GM18858 (cell line): ENCODE data around the gene KLHL35.

Source experiments
- ATAC-seq: cut with Tn5 transposase; IDR thresholded peaks from one replicate; pipeline ENCODE4 v1.9.1; 2021; ENCODE audit not compliant: unreplicated experiment

The KLHL35 gene, protein sequence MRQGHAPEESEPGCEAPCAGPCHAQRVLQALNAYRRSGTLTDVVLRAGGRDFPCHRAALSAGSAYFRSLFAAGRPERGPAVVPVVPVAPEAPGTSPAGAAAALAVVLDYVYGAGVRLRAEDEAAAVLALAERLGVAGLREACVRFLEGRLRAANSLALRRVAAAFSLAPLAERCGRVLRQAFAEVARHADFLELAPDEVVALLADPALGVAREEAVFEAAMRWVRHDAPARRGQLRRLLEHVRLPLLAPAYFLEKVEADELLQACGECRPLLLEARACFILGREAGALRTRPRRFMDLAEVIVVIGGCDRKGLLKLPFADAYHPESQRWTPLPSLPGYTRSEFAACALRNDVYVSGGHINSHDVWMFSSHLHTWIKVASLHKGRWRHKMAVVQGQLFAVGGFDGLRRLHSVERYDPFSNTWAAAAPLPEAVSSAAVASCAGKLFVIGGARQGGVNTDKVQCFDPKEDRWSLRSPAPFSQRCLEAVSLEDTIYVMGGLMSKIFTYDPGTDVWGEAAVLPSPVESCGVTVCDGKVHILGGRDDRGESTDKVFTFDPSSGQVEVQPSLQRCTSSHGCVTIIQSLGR

DNA sequence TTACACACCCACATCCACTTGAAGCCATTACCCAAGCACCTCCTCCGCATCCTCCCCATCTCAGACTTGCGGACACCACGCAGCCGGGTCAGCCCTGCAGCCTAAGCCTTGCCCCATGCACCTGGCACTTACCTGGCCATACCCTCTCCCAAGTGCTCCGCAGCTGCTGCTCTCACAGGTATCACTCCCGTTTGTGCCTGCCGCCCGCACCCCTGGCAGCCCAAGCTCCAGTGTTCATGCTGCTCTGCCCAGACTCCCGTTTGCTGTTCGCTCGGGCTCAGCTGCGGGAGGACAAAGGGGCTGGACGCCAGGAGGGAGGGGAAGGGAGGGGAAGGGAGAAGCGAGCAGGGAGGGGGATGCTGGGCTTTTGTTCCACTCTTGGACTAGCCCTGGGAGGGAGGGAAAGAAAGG is at the start of gene KLHL35:
KLHL35 (minus strand) TSS at position 293 of the 411 bp plus-strand sequence. CDS start 2,574 bp downstream, outside the sequence.
- no peak for ATAC-seq

DNA sequence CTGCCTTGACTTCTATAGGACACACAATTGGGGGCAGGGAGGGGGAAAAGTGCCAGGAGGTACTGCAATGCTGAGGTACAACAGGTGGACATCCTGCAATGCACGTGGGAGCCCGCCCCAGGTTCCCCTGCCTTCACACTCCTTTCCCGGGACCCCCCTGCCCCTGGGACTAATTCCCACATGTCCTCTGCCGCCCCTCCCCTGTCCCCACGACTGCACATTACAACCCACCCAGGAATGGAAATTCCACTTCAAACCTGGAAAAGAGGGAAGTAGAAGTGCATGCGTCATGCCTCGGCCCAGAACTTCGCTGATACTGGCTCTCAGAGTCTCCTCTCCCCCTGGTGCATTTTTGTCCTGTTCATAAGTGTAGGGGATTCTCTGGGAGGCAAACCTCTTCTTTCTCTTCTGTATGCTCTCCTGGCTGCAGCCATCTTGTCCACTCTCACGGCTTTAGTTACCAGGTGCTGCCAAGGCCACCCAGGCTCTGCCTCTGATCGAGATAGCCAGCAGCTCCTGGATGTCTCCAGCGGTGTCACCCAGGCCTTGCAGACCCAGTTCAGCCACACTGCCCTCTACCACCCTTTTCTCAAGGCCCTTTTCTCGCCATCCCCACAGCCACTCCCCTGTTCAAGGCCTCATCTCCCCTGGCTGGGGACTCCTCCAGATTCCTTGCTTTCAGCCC is 49.1 kb upstream of the KLHL35 start:
- no peak for ATAC-seq

DNA sequence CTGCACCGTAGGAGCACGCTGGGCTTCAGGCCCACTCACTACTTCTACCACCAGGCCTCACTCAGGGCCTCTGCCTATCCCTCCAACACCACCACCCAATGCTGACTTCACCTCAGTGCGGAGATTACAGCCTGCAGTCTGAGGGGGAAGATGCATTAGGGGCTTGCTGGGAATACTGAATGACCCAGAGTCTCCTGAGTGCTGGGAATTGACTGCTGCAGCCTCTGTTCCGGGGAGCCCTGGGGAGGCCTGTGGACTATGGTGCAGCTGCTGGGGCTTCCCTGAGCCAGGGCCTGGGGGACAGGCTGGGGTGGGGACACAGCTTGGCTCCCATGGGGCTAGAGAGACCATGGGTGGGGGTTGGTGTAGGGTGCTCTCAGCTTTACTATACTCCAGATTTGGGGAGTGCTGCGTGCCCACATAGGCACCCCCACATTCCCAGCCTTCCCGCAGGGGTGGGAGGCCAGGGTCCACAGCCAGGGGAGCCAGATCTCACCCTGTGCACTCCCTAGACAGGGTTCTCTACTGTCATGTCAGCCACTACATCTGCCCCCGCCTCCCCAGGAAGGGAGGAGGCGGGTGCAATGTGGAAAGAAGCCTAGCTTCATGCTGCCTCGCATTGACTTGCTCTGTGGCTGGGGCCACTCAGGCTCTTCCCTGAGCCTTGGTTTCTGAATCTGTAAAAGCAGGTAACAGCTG is 48.4 kb upstream of the KLHL35 start:
- no peak for ATAC-seq

DNA sequence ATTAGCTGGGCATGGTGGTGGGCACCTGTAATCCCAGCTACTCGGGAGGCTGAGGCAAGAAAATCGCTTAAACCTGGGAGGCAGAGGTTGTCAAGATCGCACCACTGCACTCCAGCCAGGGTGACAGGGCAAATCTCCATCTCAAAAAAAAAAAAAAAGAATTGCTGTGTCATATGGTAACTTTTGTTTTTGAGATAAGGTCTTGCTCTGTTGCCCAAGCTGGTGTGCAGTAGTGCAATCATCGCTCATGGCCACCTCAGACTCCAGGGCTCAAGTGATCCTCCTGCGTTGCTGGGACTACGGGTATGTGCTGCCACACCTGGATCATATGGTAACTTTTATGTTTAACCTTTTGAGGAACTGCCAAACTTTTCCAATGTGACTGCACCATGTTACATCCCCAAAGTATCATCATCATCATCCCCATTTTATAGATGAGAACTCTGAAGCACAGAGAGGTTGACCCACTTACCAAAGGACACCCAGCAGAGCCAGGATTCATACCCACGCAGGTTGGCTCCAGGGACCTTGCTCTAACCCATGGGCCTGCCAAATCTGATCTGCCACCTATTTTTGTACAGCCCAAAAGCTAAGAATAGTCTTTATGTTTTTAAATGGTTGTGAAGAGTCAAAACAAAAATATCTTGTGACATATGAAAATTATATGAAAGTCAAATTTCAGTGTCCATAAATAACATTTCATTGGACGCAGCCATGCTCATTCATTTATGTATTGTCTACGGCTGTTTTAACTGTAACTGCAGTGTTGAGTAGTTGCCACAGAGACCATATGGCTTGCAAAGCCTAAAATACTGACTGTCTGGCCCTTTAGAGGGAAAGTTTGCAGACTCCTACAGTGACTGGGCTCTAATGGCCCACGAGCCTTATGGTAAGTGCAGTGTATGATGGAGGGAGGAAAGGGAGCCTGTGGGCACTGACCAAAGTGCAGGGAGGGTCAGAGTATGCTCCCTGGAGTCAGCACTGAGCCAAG is 47.5 kb upstream of the KLHL35 start:
- ATAC-seq, result no peak

DNA sequence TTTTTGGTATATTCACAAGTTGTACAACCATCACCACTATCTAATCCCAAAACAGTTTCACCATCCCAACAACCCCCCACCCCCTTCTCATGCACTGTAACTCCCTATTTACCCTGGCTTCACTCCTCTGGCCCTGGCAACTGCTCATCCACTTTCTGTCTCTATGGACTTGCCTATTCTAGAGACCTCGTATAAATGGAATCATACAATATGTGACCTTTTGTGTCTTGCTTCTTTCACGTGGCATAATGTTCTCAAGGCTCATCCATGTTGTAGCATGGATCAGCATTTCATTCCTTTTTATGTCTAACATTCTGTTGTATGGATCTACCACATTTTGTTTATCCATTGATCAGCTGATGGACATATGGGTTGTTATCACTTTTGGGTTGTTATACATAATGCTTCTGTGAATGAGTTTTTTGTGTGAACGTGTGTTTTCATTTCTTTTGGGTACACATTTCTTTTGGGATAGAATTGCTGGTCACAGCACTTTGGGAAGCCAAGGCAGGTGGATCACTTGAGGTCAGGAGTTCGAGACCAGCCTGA is 46.7 kb upstream of the KLHL35 start:
- no peak for ATAC-seq

DNA sequence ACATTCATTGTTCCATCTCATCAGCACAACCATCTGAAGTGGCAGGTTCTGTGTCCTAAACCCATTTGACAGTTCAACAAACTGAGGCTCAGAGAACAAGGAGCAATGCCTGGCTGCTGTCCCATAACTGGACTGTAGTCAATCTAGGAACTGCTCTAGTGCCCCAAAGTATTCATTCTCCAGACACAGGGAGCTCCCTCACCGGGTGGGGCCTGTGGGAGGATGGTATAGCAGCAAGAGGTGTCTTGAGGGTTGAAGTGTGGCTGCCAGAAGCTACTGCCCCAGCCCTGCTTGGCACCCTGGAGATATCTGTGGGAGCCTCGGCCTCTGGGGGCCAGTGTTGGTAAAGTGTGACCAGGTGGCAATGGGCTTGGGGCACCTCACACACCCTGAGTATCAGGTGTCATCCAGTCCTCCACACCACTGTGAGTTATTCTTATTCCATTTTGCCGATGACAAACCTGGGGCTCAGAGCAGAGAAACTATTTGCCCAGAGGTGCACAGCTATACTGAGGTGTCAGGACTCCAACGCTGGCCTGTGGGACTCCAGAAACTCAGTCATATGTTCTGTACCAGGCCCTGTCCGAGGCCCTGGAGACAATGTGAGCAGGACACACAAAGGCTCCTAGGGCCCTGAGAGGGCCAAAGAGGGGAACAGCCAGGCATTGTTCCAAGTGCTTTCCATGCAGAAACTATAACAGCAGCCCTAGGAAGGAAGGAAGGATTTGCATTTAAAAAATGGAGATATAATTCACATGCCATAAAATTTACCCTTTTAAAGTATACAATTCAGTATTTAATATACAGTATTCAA is 46.0 kb upstream of the KLHL35 start:
- ATAC-seq, result no peak

DNA sequence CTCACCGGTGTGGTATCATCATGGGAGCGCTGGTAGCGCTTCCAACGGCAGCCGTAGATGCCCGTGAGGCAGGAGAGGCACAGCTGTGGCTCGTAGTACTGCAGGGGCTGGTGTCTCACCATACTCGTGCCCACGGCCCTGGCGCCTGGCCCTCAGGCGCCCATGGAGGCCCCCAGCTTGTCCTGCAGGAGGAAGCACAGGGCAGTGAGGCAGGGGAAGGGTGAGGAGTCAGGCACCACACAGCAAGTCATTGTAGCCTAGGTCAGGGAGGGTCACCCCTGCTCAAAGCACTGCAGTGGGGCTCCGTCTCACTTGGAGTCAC is 44.6 kb upstream of the KLHL35 start:
- ATAC-seq, result no peak

DNA sequence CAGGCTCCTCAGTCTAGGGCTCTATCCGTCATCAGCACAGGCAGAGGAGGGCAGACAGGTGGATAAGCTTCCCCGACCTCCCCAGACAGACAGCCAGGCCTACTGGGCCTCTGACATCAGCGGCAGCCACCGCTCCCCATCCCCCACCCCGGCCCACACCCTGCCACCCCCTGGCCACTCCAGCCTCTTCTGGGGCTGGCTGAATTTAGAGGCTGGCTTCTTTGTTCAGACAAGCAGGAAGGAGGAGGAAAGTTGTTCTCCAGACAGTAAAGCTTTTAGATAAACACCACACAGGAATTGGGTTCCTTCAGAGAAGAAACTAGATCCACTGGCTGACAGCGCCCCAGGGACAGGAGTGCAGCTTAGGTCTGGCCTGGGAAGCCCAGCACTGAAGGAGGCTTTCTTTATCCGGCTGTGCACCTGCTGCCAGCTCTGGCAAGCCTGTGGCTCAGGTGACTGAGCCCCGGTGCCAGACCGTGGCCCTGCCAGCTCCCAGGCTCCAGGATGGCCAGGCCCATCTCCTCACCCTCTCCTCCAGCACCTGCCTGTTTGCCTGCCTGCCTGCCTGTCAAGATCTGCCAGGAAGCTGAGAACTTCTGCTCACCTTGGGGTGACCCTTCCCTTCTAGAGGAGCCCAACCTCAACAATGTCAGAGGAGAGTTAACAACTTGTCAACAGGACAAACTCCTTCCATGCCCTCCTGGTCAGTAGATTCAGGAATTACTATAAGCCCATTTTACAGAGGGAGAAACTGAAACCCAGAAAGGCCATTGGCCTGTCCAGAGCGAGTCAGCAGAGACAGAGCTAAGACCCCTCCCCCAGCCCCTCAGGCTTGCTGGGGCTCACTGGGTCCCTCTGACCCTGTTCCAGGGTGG is 44.0 kb upstream of the KLHL35 start:
- ATAC-seq, result no peak

DNA sequence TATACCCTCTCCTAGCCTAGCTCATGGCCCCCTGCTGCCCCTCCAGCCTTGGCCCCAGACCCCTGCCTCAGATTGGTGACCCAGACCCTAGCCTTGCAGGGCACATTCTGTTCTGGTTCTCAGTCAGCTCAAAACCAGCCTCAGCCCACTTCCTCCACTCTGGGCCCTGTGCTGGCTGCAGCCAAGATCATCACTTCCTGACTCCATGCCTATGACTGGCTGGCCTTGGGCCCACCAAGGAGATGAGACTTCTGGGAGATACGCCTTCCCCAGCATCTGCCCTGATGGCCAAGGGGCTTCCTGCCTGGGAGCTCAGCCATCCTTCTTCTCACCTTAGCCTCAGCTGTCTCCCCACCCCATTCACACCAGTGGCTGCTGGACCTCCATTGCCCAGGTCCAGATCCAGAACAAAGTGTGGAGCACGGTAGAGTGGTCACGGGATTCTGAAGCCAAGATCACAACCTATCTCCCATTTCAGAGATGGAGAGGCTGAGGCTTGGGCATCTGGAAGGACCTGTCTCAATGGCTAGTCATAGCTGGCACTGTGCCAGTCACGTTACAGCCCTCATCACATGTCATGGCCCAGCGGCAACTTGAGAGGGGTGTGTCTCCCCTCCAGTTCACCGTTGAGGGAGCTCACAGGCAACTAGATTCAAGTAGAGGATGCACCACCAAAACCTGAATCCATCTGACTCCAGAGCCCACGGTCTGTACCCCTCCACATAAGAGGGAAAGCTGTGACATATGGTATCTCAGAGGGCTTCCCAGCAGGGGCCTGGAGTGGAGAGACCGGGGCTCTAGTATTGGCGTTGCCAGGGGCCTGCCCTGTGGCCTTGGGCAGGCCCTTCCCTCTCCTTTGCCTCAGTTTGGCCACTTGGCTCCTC is 43.0 kb upstream of the KLHL35 start:
- ATAC-seq, result no peak

DNA sequence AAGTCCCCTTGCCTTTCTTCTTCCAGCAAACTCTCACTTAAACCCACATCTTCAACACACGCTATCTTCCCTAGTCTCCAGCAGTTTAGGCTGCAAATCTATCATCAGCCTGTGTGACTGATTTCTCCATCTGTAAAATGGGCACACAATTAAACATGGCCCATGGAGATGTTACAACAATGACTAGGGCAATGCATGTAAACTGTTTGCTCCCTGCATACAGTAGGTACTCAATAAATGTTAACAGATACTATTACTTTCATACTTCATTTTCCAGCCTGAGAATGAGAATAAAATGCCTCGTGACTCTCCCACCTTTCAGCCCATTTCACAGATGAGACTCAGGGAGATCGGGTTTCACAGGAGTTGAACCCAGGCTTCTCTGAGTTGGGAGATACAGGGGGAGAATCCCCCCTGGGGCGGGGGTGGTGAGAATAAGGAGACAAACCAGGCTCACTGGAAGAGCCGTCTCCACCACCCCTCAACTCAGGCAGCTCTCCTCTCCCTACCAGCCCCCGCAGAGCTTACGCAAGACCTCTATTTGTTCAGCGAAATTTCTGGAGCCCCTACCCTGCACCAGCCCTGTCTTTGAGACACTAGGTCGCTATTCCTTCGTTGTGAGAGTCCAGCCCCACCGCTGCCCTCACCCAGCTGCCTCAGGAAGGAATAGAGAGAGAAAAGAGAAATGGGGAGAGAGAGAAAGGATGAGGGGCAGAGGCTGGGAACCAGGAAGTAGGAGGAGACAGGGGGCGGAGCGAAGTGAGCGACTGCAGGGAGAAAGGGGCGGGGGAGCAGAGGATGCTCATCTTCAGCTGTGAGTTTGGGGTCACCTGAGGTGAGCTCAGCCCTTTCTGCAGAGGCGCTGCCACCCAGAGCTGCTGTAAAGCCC is 42.1 kb upstream of the KLHL35 start:
- ATAC-seq, result no peak

DNA sequence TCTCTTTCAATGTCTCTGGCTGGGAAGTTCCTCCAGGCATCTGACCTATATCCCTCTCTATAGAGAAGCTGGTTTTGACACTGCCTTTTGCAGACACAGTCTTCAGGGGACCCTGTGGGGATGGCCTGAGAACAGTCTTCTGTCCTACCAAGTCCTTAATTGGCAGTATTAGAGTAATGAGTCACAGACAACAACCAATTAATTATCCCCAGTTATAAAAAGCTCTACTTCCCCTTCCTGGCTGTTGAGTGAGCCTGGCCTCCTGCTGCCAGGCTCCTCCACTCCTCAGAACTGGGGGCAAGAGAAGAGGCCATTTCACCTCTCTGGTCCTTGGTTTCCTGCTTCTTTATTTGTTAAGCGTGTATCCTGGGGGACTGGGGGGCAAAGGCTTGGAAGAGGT is 41.2 kb upstream of the KLHL35 start:
- ATAC-seq, result no peak

DNA sequence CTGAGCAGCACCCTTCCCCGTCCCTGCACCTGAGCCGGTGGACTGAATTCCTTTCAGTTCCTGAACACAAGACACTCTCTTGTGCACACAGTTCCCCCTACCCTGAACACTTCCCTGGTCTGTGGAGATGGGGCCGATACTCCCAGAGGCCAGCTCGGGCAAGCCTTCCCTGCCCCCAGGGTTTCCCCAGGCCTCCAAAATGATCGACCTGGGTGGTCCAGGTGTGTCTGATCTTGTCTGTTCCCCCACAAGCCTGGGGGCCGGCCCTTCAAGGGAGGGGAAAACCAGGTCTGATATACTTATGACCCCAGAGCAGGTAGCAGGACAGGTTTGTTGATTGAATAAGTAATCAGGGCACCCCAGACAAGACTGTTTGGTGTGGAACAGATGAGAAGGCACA is 40.7 kb upstream of the KLHL35 start:
- no peak for ATAC-seq

DNA sequence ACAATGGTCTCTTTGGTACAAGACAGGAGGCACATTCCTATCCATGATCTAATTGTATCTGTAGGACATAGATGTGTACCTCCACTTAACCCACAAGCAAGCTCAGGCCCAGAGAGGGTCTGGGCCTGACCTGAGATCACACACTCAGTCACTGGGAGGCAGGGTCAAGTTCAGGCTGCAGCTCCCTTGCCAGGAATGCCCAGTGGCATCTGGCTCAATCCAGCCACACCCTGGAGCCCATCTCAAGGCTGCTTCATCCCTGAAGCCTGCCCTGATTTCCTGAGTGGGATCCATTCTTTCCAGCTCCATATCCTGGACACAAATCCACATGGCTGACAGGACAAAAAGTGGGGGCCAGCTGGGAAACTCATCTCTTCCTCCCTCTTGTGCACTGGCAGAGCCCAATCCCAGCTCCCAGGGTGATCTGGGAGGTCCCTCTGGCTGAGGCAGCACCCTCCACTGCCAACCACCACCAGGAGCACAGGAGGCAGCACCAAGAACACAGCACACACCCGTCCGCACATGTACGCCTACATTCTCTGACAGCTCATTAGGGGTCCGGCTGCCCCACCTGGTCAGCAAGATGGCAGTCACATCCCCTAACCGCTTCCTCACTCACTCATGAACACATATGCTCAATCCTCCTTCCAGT is 39.2 kb upstream of the KLHL35 start:
- no peak for ATAC-seq

DNA sequence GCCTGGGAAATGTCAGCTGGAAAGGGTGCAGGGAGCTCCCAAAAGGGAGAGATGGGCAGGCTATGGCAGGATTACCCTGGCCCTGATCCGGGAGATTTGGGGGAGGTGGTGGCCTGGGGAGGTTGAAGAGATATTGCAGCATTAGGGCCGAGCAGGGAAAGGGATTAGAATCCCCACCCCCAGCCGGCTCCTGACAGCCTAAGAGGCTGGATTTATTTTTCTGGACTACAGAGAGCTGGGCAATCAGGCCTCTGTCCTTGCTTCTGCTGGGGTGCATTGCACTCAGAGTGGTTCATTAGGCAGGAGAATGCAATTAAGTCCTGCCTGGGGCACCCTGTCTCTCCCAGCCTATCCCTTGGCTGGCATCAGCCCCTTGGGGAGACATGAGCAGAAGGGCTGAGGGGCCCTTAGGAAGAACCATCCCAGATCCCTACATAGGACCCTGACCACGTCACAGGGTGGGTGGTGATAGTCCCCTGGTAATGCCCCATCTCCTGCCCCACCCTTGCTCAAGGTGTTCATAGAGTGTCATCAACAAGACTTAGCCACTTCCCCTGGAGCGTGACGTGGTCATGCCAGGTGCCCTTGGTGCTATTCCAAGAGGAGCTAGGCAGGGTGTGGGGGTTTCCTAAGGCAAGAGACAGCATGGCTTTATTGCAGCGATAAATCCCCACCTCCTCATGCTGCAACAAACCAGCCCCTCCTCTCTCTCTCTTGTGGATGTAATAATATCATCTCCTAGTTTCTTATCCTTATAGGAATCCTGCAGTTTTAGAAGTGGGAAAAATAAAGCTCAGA is 38.4 kb upstream of the KLHL35 start:
- no peak for ATAC-seq

DNA sequence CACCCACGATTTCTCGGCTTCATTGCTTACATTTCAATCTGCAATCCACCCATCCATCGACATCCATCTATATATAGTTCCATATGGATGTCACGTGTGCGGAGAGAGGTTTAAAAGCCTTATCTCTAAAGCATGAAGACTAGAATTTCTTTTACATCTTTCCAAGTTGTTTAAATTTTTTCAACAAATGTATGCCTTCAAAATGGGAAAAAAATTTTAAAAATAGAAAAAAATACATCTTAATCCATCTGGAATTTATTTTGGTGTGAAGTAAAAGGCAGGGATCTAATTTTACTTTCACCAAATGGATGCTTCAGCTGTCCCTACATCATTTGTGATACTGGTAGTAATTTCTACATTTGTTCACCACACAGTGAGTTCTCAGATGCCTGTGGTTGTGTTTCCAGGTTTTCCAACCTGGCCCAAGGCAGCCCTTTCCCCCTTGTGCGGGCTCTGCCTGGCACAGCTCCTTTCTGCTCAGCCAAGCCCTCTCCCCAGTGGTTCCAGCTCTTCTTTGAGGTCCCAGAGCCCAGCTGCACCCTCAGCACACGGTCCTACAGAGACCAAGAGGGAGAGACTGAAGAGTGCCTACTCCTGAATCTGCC is 37.6 kb upstream of the KLHL35 start:
- ATAC-seq, result no peak
